AG09309 (cell line): ENCODE data around the gene ERAP2.

Experiments
- DNase-seq: peaks from one replicate; pipeline ENCODE4 v3.0.0-alpha.2; 2010; ENCODE audit warnings: low read depth
- H3K4me3 ChIP-seq: 2 replicates; pipeline ENCODE4 v1.5.1; 2011; ENCODE audit warnings: mild to moderate bottlenecking, low read depth, low read length, moderate library complexity; ENCODE audit not compliant: control insufficient read depth
- CTCF ChIP-seq: IDR thresholded peaks from 2 replicates; pipeline ENCODE4 v1.5.1; 2011; ENCODE audit warnings: mild to moderate bottlenecking, low read depth, low read length, inconsistent platforms; ENCODE audit not compliant: insufficient read depth, control insufficient read depth; ENCODE audit errors: missing control alignments

Gene ERAP2

DNA sequence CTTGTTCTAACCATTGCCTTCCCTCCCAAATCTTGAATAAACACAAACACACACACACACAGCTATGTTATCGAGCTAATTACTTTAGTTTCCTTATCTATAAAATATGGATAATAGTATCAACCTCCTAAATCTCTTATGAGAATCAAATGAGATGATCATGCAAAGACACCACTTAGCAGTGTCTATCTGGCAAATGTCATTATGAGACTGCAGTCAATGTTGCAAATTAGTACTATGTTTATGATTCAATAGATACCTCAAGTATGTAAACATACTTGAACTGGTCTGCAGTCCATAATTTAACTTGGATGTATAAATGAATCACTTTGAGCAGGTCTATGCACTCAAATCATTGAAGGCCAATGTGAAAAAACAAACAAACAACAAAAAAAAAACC is 22.2 kb upstream of the ERAP2 start:
- no peak for TF ChIP-seq CTCF

DNA sequence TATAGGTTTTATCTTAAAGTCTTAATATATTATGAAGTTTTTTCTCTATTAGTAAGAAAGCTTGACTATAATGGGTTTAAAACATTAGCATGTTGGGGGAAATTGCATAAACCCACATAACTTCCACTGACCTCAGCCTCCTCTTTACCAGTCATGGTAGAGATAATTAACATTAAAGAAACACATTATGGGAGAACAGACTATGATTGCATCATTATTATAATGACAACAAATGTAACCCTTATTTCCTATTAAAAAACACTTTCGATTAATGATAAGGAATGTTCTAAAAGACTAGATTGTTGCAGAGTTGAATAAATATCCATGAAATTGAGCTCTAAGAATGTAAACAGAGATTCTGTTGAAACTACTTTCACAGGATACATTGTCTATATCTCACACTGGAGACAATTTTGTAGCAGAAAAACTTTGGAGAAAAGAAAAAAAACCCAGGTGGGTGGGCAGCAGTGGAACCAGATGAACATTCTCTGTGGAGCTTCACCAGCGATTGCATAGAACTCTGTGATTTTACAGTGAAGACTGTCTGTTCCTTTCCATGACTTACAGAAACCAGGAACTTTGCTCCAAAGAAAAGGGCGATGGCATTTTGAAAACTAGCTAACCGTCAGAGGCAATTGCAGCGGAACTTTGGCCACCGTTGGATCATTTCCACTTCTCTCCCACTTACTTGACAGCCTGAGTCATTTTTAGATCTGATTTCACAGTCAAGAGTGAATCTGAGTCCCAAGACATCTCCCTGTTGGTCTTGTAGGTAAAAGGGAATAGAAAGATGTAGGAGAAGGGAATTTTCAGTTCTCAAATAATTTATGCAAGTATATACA is 21.0 kb upstream of the ERAP2 start:
- no peak overlapping the region for H3K4me3 ChIP-seq
- no peak for TF ChIP-seq CTCF
- DNase-seq, result peak; percentile 61

More for the DNA sequence above, 22.2 kb upstream of the ERAP2 start:
- DNase-seq, result no peak
- H3K4me3 ChIP-seq, result no peak overlapping the region

DNA sequence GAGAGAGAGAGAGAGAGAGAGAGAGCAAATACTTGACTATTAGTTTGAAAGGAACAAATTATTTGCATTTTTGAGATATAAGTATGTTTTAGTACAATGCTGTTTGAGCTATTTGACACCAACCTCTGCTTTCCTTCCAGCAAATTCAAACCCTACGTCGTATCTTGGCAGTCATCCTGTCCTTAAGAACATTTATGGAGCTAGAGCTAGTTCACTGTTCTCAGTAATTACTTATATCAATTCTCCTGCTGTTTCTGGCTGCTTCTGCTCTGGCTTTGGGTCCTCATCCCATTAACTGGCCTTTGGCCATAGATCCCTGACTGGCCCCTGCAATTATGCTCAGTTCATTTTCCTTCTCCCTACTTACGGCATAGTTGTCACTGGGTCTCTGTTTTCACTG is 19.9 kb upstream of the ERAP2 start:
- no peak overlapping the region for H3K4me3 ChIP-seq
- no peak for DNase-seq
- no peak for TF ChIP-seq CTCF

- no peak for TF ChIP-seq CTCF
- H3K4me3 ChIP-seq, result no peak overlapping the region
- DNase-seq, result no peak
Observed at GRCh38 chr5:96857454-96857853, 18.8 kb upstream of the ERAP2 start.

- H3K4me3 ChIP-seq, result no peak overlapping the region
- no peak for DNase-seq
- TF ChIP-seq CTCF, result no peak
Observed at GRCh38 chr5:96857924-96858323, 18.4 kb upstream of the ERAP2 start.

DNA sequence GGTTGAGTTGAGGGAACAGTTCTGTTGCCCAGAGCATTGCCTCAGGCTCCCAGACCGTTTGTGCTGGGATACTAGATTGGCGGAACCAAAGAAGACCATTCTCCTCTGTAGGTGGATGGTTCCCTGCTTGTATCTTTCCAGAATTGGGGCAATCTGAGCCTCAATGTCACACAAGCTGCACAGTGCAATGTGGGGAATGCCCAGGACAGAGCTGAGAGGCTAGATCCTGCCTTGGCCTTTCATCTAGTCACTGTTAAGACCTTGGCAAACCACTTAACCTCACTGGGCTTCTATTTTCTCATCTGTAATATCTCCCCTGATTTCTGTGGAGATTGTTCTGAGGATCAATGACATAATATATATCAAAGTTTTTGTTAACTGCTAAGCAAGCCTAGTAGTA is 16.9 kb upstream of the ERAP2 start:
- DNase-seq, result no peak
- TF ChIP-seq CTCF, result no peak
- H3K4me3 ChIP-seq, result no peak overlapping the region
